Spinal cord (tissue), 10 donors: ENCODE results near the gene TNP1. TPM values are rescaled to one million over a fixed set of nuclear protein-coding genes. Genes with fewer than 3 reads are reported as not detected.

Source experiments
- DNase-seq, 6 donors: peaks; one replicate each; pipeline versions ENCODE4 v3.0.0 to v3.0.0-alpha.2; 2013 to 2015; ENCODE audit warnings: low spot score in 6 of 6, low read depth in 4 of 6
- H3K27ac ChIP-seq: one replicate; pipeline ENCODE4 v1.5.1; 2013; ENCODE audit warnings: low read depth, low read length, control low read depth
- H3K27me3 ChIP-seq: one replicate; pipeline ENCODE4 v1.6.1; 2013; ENCODE audit warnings: low read length; ENCODE audit not compliant: control insufficient read depth, insufficient read depth
- H3K36me3 ChIP-seq: one replicate; pipeline ENCODE4 v1.6.1; 2013; ENCODE audit warnings: low read length; ENCODE audit not compliant: control insufficient read depth, insufficient read depth
- H3K4me1 ChIP-seq: one replicate; pipeline ENCODE4 v1.6.1; 2013; ENCODE audit warnings: low read length; ENCODE audit not compliant: control insufficient read depth, insufficient read depth
- H3K4me3 ChIP-seq: one replicate; pipeline ENCODE4 v1.5.1; 2013; ENCODE audit warnings: low read depth, low read length, control low read depth
- H3K9me3 ChIP-seq: one replicate; pipeline ENCODE4 v1.6.1; 2013; ENCODE audit warnings: low read length; ENCODE audit not compliant: control insufficient read depth, insufficient read depth
- WGBS: methylation state at CpG from one replicate; pipeline ENCODE4 v1.1.5; 2013; ENCODE audit warnings: missing lambda C conversion rate; ENCODE audit not compliant: insufficient coverage; 5-methylcytosine and 5-hydroxymethylcytosine counted together
- long read RNA-seq, 4 donors: transcript quantifications; one replicate each; lab custom pipeline, GENCODE V29; 2026
- polyA plus RNA-seq, 2 donors: library from polyadenylated mRNA; unstranded; fragments of 120-200 nt; gene quantifications; one replicate each; pipeline ENCODE4 v1.2.1, GENCODE V29; 2013; ENCODE audit not compliant: insufficient read length in 2 of 2
- total RNA-seq, 2 donors: library from RNA; depleted of rRNA in 1 of 2; stranded (reverse); fragments of 120-200 nt in 1 of 2; fragments of >200 nt in 1 of 2; gene quantifications; one replicate each; pipeline versions ENCODE4 v1.2.3 to v1.2.4, GENCODE V29; 2013 to 2014
- donor health status: healthy.

Gene TNP1
- total RNA-seq (not detected), polyA plus RNA-seq (not detected)
- long read RNA-seq, donor 1 = 0 reads
- long read RNA-seq, donor 2 = 0 reads
- long read RNA-seq, donor 3 = 0 reads
- long read RNA-seq, donor 4 = 0 reads

- no peaks in the 10 kb centered on the region for H3K36me3 ChIP-seq
- no peaks in the 10 kb centered on the region for H3K9me3 ChIP-seq
- no peak within 1 kb of the TSS for H3K4me3 ChIP-seq
- H3K27me3 ChIP-seq = no peaks in the 10 kb centered on the region
- 80% methylated on average over 4 of the region's 6 CpGs for WGBS
- DNase-seq = no peak
- H3K4me1 ChIP-seq = peaks cover 8% of the 10 kb centered on the region
- H3K27ac ChIP-seq = peak within 1 kb of the TSS; percentile 30
Observed at GRCh38 chr2:216859944-216860343, at the start of gene TNP1. Gene TNP1 (minus strand): TSS chr2:216860064. CDS start chr2:216860034, 30 bp downstream.

GRCh38 chr2:216908300-216908699 lies 48.4 kb upstream of the TNP1 start:
- H3K4me1 ChIP-seq = no peaks in the 10 kb centered on the region
- H3K9me3 ChIP-seq = no peaks in the 10 kb centered on the region
- H3K4me3 ChIP-seq = no peak overlapping the region
- H3K27ac ChIP-seq = no peak overlapping the region
- peak in 1 of 6 donors; percentile 87 for DNase-seq
- H3K27me3 ChIP-seq = no peaks in the 10 kb centered on the region
- no peaks in the 10 kb centered on the region for H3K36me3 ChIP-seq
- WGBS = 40% methylated on average over 3 of the region's 6 CpGs

GRCh38 chr2:216905649-216906329 lies 45.9 kb upstream of the TNP1 start:
- no peak overlapping the region for H3K27ac ChIP-seq
- no peaks in the 10 kb centered on the region for H3K36me3 ChIP-seq
- 100% methylated on average over 1 of the region's 4 CpGs for WGBS
- H3K9me3 ChIP-seq = no peaks in the 10 kb centered on the region
- H3K4me1 ChIP-seq = peaks cover 13% of the 10 kb centered on the region
- no peak for DNase-seq
- H3K27me3 ChIP-seq = no peaks in the 10 kb centered on the region
- H3K4me3 ChIP-seq = no peak overlapping the region

- no peak overlapping the region for H3K4me3 ChIP-seq
- peaks cover 14% of the 10 kb centered on the region for H3K4me1 ChIP-seq
- H3K27me3 ChIP-seq = no peaks in the 10 kb centered on the region
- DNase-seq = no peak
- H3K9me3 ChIP-seq = no peaks in the 10 kb centered on the region
- 100% methylated on average over 1 of the region's 1 CpG for WGBS
- H3K27ac ChIP-seq = no peak overlapping the region
- H3K36me3 ChIP-seq = no peaks in the 10 kb centered on the region
Observed at GRCh38 chr2:216904974-216905373, 45.1 kb upstream of the TNP1 start.

GRCh38 chr2:216904554-216904953 lies 44.7 kb upstream of the TNP1 start:
- Histone ChIP-seq H3K9me3 (no peaks in the 10 kb centered on the region), H3K27ac (no peak overlapping the region), H3K4me1 (peaks cover 14% of the 10 kb centered on the region), H3K36me3 (no peaks in the 10 kb centered on the region), H3K27me3 (no peaks in the 10 kb centered on the region), H3K4me3 (no peak overlapping the region)
- no peak for DNase-seq
- no CpG with 5 or more reads among the region's 2 CpGs for WGBS

- peaks cover 14% of the 10 kb centered on the region for H3K4me1 ChIP-seq
- H3K4me3 ChIP-seq = no peak overlapping the region
- H3K27ac ChIP-seq = no peak overlapping the region
- H3K9me3 ChIP-seq = no peaks in the 10 kb centered on the region
- 100% methylated on average over 1 of the region's 3 CpGs for WGBS
- DNase-seq = no peak
- H3K36me3 ChIP-seq = no peaks in the 10 kb centered on the region
- H3K27me3 ChIP-seq = no peaks in the 10 kb centered on the region
Observed at GRCh38 chr2:216903470-216903869, 43.6 kb upstream of the TNP1 start.

- H3K4me1 ChIP-seq = peaks cover 14% of the 10 kb centered on the region
- H3K27ac ChIP-seq = no peak overlapping the region
- H3K27me3 ChIP-seq = no peaks in the 10 kb centered on the region
- WGBS = no CpG with 5 or more reads among the region's 2 CpGs
- no peaks in the 10 kb centered on the region for H3K36me3 ChIP-seq
- H3K9me3 ChIP-seq = no peaks in the 10 kb centered on the region
- peak in 4 of 6 donors; percentile 13 to 64 (median 42) for DNase-seq
- H3K4me3 ChIP-seq = no peak overlapping the region
Observed at GRCh38 chr2:216901273-216901672, 41.4 kb upstream of the TNP1 start.

GRCh38 chr2:216900406-216900805 lies 40.5 kb upstream of the TNP1 start:
- peaks cover 14% of the 10 kb centered on the region for H3K4me1 ChIP-seq
- DNase-seq = no peak
- no peaks in the 10 kb centered on the region for H3K36me3 ChIP-seq
- H3K27ac ChIP-seq = no peak overlapping the region
- H3K4me3 ChIP-seq = no peak overlapping the region
- no peaks in the 10 kb centered on the region for H3K27me3 ChIP-seq
- H3K9me3 ChIP-seq = no peaks in the 10 kb centered on the region

GRCh38 chr2:216897561-216898203 lies 37.8 kb upstream of the TNP1 start:
- Histone ChIP-seq H3K4me3 (no peak overlapping the region), H3K9me3 (no peaks in the 10 kb centered on the region), H3K27me3 (no peaks in the 10 kb centered on the region), H3K36me3 (no peaks in the 10 kb centered on the region), H3K4me1 (peaks cover 14% of the 10 kb centered on the region), H3K27ac (no peak overlapping the region)
- WGBS = 73% methylated on average over 1 of the region's 2 CpGs
- DNase-seq = no peak

- no peaks in the 10 kb centered on the region for H3K9me3 ChIP-seq
- peaks cover 7% of the 10 kb centered on the region for H3K4me1 ChIP-seq
- no peak for DNase-seq
- no peak overlapping the region for H3K4me3 ChIP-seq
- H3K36me3 ChIP-seq = no peaks in the 10 kb centered on the region
- WGBS = no CpG with 5 or more reads among the region's 2 CpGs
- no peaks in the 10 kb centered on the region for H3K27me3 ChIP-seq
- H3K27ac ChIP-seq = no peak overlapping the region
Observed at GRCh38 chr2:216890138-216890537, 30.3 kb upstream of the TNP1 start.
